Transverse colon (tissue), 4 donors: Measurements from ENCODE around the gene SLC49A3.
"Not testable (repeated sequence)": the region's sequence is repeated elsewhere in the genome, so short reads cannot be mapped to it uniquely, and the experiment has no call there.

Source experiments
- EP300 ChIP-seq: sonication (generic); formaldehyde crosslinking; IDR thresholded peaks from one replicate; pipeline ENCODE4 v1.6.1; 2017; ENCODE audit warnings: antibody characterized with exemption, low read depth
- POLR2A ChIP-seq: fragments of 450-650 bp; IDR thresholded peaks from one replicate; pipeline ENCODE4 v1.6.1; 2016; ENCODE audit warnings: antibody characterized with exemption, mild to moderate bottlenecking, moderate library complexity
- POLR2AphosphoS5 ChIP-seq, 3 donors: sonication (generic); formaldehyde crosslinking; IDR thresholded peaks; one replicate each; pipeline ENCODE4 v1.6.1; 2016; ENCODE audit warnings: antibody characterized with exemption in 3 of 3
- TF ChIP-seq, protein P1 (sequence below), 5 experiments: fragments of 200-600 bp in 3 of 5; fragments of 450-650 bp in 2 of 5; sonication (generic) in 3 of 5; IDR thresholded peaks; 1 replicate in 2 of 5; 2 replicates in 3 of 5; pipeline ENCODE4 v1.5.1; 2016 to 2017; ENCODE audit warnings: antibody characterized with exemption in 5 of 5, inconsistent platforms in 3 of 5, mild to moderate bottlenecking in 2 of 5, moderate library complexity in 1 of 5

DNA sequence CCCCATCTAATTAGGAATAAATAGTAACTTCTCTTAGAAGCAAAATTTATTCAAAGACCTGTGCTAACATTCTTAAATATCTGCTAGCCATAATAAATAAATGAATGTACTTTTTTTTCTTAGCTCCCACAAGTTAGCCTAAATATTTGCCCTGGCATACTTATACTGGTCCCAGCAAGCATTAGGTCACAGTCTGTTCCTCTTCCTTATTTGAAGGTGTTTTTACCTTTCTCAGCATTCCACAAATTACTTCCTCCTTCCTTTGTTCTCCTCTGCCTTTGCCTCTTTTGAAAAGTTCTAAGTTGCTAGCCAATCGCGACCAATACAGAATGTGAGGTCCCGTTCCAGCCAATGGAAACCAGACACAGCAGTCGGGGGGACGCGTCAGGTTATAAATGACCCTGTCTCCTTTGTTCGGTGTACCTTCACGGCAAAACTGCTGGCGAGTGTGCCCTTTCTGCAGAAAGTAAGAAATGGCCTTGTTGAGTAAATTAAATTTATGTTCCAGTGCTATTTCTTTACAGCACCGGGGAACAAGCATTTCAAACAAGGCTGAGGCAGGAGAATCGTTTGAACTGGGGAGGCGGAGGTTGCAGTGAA lies 5.5 kb upstream of the SLC49A3 start:
- TF ChIP-seq, protein P1, sequence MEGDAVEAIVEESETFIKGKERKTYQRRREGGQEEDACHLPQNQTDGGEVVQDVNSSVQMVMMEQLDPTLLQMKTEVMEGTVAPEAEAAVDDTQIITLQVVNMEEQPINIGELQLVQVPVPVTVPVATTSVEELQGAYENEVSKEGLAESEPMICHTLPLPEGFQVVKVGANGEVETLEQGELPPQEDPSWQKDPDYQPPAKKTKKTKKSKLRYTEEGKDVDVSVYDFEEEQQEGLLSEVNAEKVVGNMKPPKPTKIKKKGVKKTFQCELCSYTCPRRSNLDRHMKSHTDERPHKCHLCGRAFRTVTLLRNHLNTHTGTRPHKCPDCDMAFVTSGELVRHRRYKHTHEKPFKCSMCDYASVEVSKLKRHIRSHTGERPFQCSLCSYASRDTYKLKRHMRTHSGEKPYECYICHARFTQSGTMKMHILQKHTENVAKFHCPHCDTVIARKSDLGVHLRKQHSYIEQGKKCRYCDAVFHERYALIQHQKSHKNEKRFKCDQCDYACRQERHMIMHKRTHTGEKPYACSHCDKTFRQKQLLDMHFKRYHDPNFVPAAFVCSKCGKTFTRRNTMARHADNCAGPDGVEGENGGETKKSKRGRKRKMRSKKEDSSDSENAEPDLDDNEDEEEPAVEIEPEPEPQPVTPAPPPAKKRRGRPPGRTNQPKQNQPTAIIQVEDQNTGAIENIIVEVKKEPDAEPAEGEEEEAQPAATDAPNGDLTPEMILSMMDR (IDR thresholded peaks at IDR 0.05), result not testable (repeated sequence)
- not testable (repeated sequence) for TF ChIP-seq POLR2A; POLR2AphosphoS5 (IDR thresholded peaks at IDR 0.05); EP300
